GM12878 (cell line): ENCODE results near the gene ABCA10. TPM values are rescaled to one million over a fixed set of nuclear protein-coding genes. Genes with fewer than 3 reads are reported as not detected.

Experiments used
- ATAC-seq: fragments of 200-7000 bp; cut with Tn5 transposase; 3 replicates; pipeline ENCODE4 v1.9.1; 2020; ENCODE audit warnings: mild to moderate bottlenecking, moderate library complexity
- BruUV-seq: library from RNA; stranded (reverse); fragments of 400-500 nt; replicated peaks from 2 replicates; lab custom pipeline; 2021; lab: Mats Ljungman, UMichigan
- CTCF ChIA-PET: fragments of 300-600 bp; sonication (Branson Sonifier 250); formaldehyde crosslinking; extraction: SDS; loops from one replicate; lab custom pipeline; 2021; ENCODE audit warnings: inconsistent platforms; lab: Yijun Ruan, JAX
- POLR2A ChIA-PET: fragments of 350-600 bp; formaldehyde crosslinking; extraction: SDS; loops from one replicate; lab custom pipeline; 2021; ENCODE audit warnings: inconsistent platforms; lab: Charles Lee
- RAD21 ChIA-PET: fragments of 300-600 bp; sonication (Branson Sonifier 250); formaldehyde crosslinking; loops from one replicate; lab custom pipeline; 2023; ENCODE audit warnings: antibody characterized with exemption; ENCODE audit not compliant: unreplicated experiment; lab: Charles Lee
- SMC1A ChIA-PET: fragments of 300-600 bp; sonication (Branson Sonifier 250); formaldehyde crosslinking; loops from one replicate; lab custom pipeline; 2023; ENCODE audit not compliant: unreplicated experiment, uncharacterized antibody; lab: Charles Lee
- DNase-seq: peaks from one replicate; pipeline ENCODE4 v3.0.0-alpha.2; 2011; ENCODE audit warnings: low read depth, low spot score
- FAIRE-seq: peaks from 3 replicates; lab custom pipeline; 2011; peaks lifted over from hg19 to GRCh38; lab: Jason Lieb, UNC
- H2AFZ ChIP-seq: 2 replicates; pipeline ENCODE4 v1.6.0; 2011; ENCODE audit warnings: low read depth, low read length, control low read depth; ENCODE audit not compliant: control insufficient read depth
- H3K27ac ChIP-seq: 2 replicates; pipeline ENCODE4 v1.5.1; 2011; ENCODE audit warnings: control low read depth; ENCODE audit not compliant: control insufficient read depth, insufficient read depth
- H3K27me3 ChIP-seq, 2 experiments: replicated peaks in 1 of 2; 2 replicates each; pipeline versions ENCODE4 v1.6.0 to v1.6.1; 2011; ENCODE audit warnings: low read length in 1 of 2; ENCODE audit not compliant: control insufficient read depth in 2 of 2, insufficient read depth in 2 of 2
- H3K36me3 ChIP-seq, 2 experiments: 2 replicates each; pipeline ENCODE4 v1.5.1; 2011; ENCODE audit warnings: low read length in 1 of 2; ENCODE audit not compliant: control insufficient read depth in 2 of 2, insufficient read depth in 2 of 2
- H3K4me1 ChIP-seq: 2 replicates; pipeline ENCODE4 v1.6.1; 2011; ENCODE audit warnings: mild to moderate bottlenecking, low read length, moderate library complexity, mixed read lengths; ENCODE audit not compliant: control insufficient read depth, insufficient read depth
- H3K4me2 ChIP-seq: 2 replicates; pipeline ENCODE4 v1.6.0; 2011; ENCODE audit warnings: control low read depth; ENCODE audit not compliant: control insufficient read depth, insufficient read depth
- H3K4me3 ChIP-seq: fragments of 200-600 bp; sonication (generic); 2 replicates; pipeline ENCODE4 v1.5.1; 2016
- H3K79me2 ChIP-seq: 2 replicates; pipeline ENCODE4 v1.6.0; 2011; ENCODE audit warnings: low read length; ENCODE audit not compliant: control insufficient read depth, insufficient read depth
- H3K9ac ChIP-seq: 2 replicates; pipeline ENCODE4 v1.8.0; 2011; ENCODE audit warnings: low read length, control low read depth, mixed read lengths; ENCODE audit not compliant: control insufficient read depth, insufficient read depth
- H3K9me3 ChIP-seq: replicated peaks from 3 replicates; pipeline ENCODE4 v1.5.1; 2011; ENCODE audit warnings: mild to moderate bottlenecking, low read length; ENCODE audit not compliant: control insufficient read depth, insufficient read depth
- H4K20me1 ChIP-seq: 2 replicates; pipeline ENCODE4 v1.6.0; 2011; ENCODE audit not compliant: control insufficient read depth, insufficient read depth
- CBFB ChIP-seq: IDR thresholded peaks from 2 replicates; pipeline ENCODE4 v1.6.1; 2016; ENCODE audit warnings: antibody characterized with exemption, low read depth
- CREM ChIP-seq: IDR thresholded peaks from 2 replicates; pipeline ENCODE4 v1.6.1; 2014; ENCODE audit warnings: antibody characterized with exemption, low read depth
- ETV6 ChIP-seq, 2 experiments: fragments of 450-650 bp in 1 of 2; IDR thresholded peaks in 1 of 2; conservative IDR thresholded peaks in 1 of 2; 2 replicates each; pipeline ENCODE4 v1.6.1; 2014; ENCODE audit warnings: antibody characterized with exemption in 1 of 2, borderline replicate concordance in 1 of 2, low read depth in 1 of 2, mild to moderate bottlenecking in 1 of 2, moderate library complexity in 1 of 2
- MEF2B ChIP-seq: fragments of 450-650 bp; IDR thresholded peaks from 2 replicates; pipeline ENCODE4 v1.6.1; 2018; ENCODE audit warnings: mild to moderate bottlenecking, moderate library complexity; ENCODE audit not compliant: partially characterized antibody, poor library complexity, severe bottlenecking
- NFIC ChIP-seq: IDR thresholded peaks from 2 replicates; pipeline ENCODE4 v1.6.1; 2012; ENCODE audit warnings: low read depth, mild to moderate bottlenecking, inconsistent platforms, low read length, moderate library complexity
- NR2C1 ChIP-seq: fragments of 450-650 bp; IDR thresholded peaks from 2 replicates; pipeline ENCODE4 v1.6.1; 2017; ENCODE audit warnings: antibody characterized with exemption, mild to moderate bottlenecking, moderate library complexity
- POLR2A ChIP-seq: IDR thresholded peaks from 2 replicates; pipeline ENCODE4 v1.6.1; 2011; ENCODE audit warnings: low read depth, mild to moderate bottlenecking, low read length
- RELA ChIP-seq: fragments of 450-650 bp; IDR thresholded peaks from 2 replicates; pipeline ENCODE4 v1.8.0; 2014; ENCODE audit warnings: borderline replicate concordance; ENCODE audit not compliant: partially characterized antibody
- SIX5 ChIP-seq: IDR thresholded peaks from 2 replicates; pipeline ENCODE4 v1.6.1; 2011; ENCODE audit warnings: mild to moderate bottlenecking, low read depth, low read length, moderate library complexity; ENCODE audit not compliant: severe bottlenecking
- SKIL ChIP-seq: fragments of 450-650 bp; IDR thresholded peaks from 2 replicates; pipeline ENCODE4 v1.6.1; 2017; ENCODE audit warnings: mild to moderate bottlenecking, low read depth, inconsistent platforms; ENCODE audit not compliant: poor library complexity, severe bottlenecking
- SMAD1 ChIP-seq: fragments of 450-650 bp; IDR thresholded peaks from 2 replicates; pipeline ENCODE4 v1.6.1; 2018; ENCODE audit warnings: mild to moderate bottlenecking, low read depth; ENCODE audit not compliant: partially characterized antibody
- STAT1 ChIP-seq: fragments of 450-650 bp; conservative IDR thresholded peaks from 2 replicates; pipeline ENCODE4 v1.6.1; 2014; ENCODE audit warnings: antibody characterized with exemption, mild to moderate bottlenecking
- SUPT20H ChIP-seq: IDR thresholded peaks from 2 replicates; pipeline ENCODE4 v1.6.1; 2011; ENCODE audit warnings: low read depth, mild to moderate bottlenecking, low read length, moderate library complexity, borderline replicate concordance; ENCODE audit not compliant: control insufficient read depth
- ZNF592 ChIP-seq: fragments of 450-650 bp; IDR thresholded peaks from 2 replicates; pipeline ENCODE4 v1.6.1; 2017; ENCODE audit warnings: mild to moderate bottlenecking, moderate library complexity
- WGBS: methylation state at CpG from one replicate; pipeline ENCODE4 v1.1.6; 2016; ENCODE audit warnings: low lambda C conversion rate; ENCODE audit not compliant: insufficient replicate concordance, insufficient coverage; ENCODE audit errors: missing lambda C conversion rate; 5-methylcytosine and 5-hydroxymethylcytosine counted together
- in situ Hi-C: fragments of 300-500 bp; cut with MboI; formaldehyde crosslinking; loops from 9 replicates; pipeline ENCODE4 v1.14.3; 2018; ENCODE audit warnings: mixed read lengths
- intact Hi-C: fragments of 100-400 bp; cut with micrococcal nuclease; formaldehyde crosslinking; loops from one replicate; pipeline ENCODE4 v1.14.2; 2022; ENCODE audit not compliant: unreplicated experiment
- polyA plus RNA-seq, 11 experiments: library from polyadenylated mRNA; depleted of rRNA in 4 of 11; unstranded in 6 of 11; stranded (reverse) in 5 of 11; fragments of >200 nt; fragmentation: Nextera tagmentation in 4 of 11; fragmentation: Illumina TruSeq in 1 of 11; extraction: Ambion mirVana in 4 of 11; extraction: Trizol in 1 of 11; gene quantifications; 1 replicate in 1 of 11; 2 replicates in 10 of 11; pipeline versions ENCODE4 v1.2.1 to v1.2.3, GENCODE V29; 2011 to 2016; ENCODE audit warnings: inconsistent platforms in 2 of 11, missing spikeins in 2 of 11, low read depth in 1 of 11
- total RNA-seq, 4 experiments: library from RNA; depleted of rRNA in 3 of 4; stranded (reverse); fragments of >200 nt in 3 of 4; fragmentation: Illumina TruSeq in 1 of 4; extraction: Trizol in 1 of 4; gene quantifications; 2 replicates each; pipeline versions ENCODE4 v1.2.1 to v1.2.3, GENCODE V29; 2013 to 2021

Gene ABCA10
- total and polyA plus RNA-seq, 10 of the 15 experiments (the other 5 are each of a cell fraction or from before 2014, with no cell fraction given), result 0.33 to 3.0 (median 0.83) TPM

GRCh38 chr17:69154267-69154666 lies 74.4 kb downstream of the ABCA10 start (continued):
- TF ChIP-seq MEF2B (no peak), SUPT20H (no peak), SIX5 (no peak), SKIL (no peak), CBFB (no peak)

GRCh38 chr17:69150333-69150732 lies 78.3 kb downstream of the ABCA10 start:
- no peaks in the 10 kb centered on the region for H3K27me3 ChIP-seq
- ChIA-PET SMC1A (interaction anchor here (2.1 kb wide), 1 partner anchor 10 kb away, joined by 5 read pairs; no protein-coding TSS in a partner anchor), RAD21 (no interaction called here), POLR2A (no interaction called here), CTCF (interaction anchor here (1.0 kb wide), 1 partner anchor 9 kb away, joined by 3 read pairs; the partner anchor contains the start of gene ABCA6)
- FAIRE-seq (no peak), ATAC-seq (no peak), DNase-seq (no peak)
- H3K4me2 ChIP-seq, result no peak overlapping the region
- no peaks in the 10 kb centered on the region for H3K4me1 ChIP-seq
- H3K36me3 ChIP-seq, result no peaks in the 10 kb centered on the region; a peak in 1 of 4 replicates
- in situ Hi-C loops, result no loop called here
- no peaks in the 10 kb centered on the region for H3K79me2 ChIP-seq
- intact Hi-C loops, result no loop called here
- 60% methylated on average over 1 of the region's 1 CpG for WGBS
- H3K9me3 ChIP-seq, result no peaks in the 10 kb centered on the region
- no peak overlapping the region for H3K9ac ChIP-seq
- H3K4me3 ChIP-seq, result no peak overlapping the region
- no peaks in the 10 kb centered on the region for H4K20me1 ChIP-seq
- no TSS peak for BruUV-seq
- no peak overlapping the region for H3K27ac ChIP-seq
- H2AFZ ChIP-seq, result no peak overlapping the region
- TF ChIP-seq RELA, result no peak
- TF ChIP-seq ETV6 (conservative IDR thresholded peaks at IDR 0.05 in 1 of 2, IDR thresholded peaks at IDR 0.05 in 1 of 2; ENCODE audit: borderline replicate concordance in 1 of 2, low read depth in 1 of 2), result no peak
- TF ChIP-seq POLR2A, result no peak
- no peak for TF ChIP-seq STAT1
- no peak for TF ChIP-seq ZNF592
- no peak for TF ChIP-seq SMAD1
- no peak for TF ChIP-seq NFIC
- TF ChIP-seq CREM, result no peak
- no peak for TF ChIP-seq NR2C1
